IMR-90 (cell line): ENCODE results near the gene CATSPER3. TPM values are rescaled to one million over a fixed set of nuclear protein-coding genes. Genes with fewer than 3 reads are reported as not detected.

ENCODE experiments used
- ATAC-seq: fragments of 200-7000 bp; cut with Tn5 transposase; 2 replicates; pipeline ENCODE4 v1.9.1; 2020; ENCODE audit warnings: low read depth, mild to moderate bottlenecking, moderate library complexity
- BruUV-seq: library from RNA; stranded (reverse); fragments of 400-500 nt; replicated peaks from 2 replicates; lab custom pipeline; 2021; lab: Mats Ljungman, UMichigan
- CTCF ChIA-PET: fragments of 300-600 bp; formaldehyde crosslinking; extraction: SDS; loops from one replicate; lab custom pipeline; 2021; ENCODE audit warnings: antibody characterized with exemption; lab: Yijun Ruan, JAX
- POLR2A ChIA-PET: fragments of 300-600 bp; sonication (Branson Sonifier 250); formaldehyde crosslinking; loops from one replicate; lab custom pipeline; 2022; ENCODE audit warnings: antibody characterized with exemption; ENCODE audit not compliant: unreplicated experiment; lab: Charles Lee
- DNase-seq: peaks from one replicate; pipeline ENCODE4 v3.0.0; 2013
- H2AFZ ChIP-seq: replicated peaks from 2 replicates; pipeline ENCODE3; 2013; ENCODE audit warnings: low read length, mild to moderate bottlenecking; ENCODE audit not compliant: poor library complexity
- H2AK5ac ChIP-seq: 2 replicates; pipeline ENCODE4 v1.6.1; 2013; ENCODE audit warnings: low read depth, low read length, inconsistent platforms
- H2AK9ac ChIP-seq: replicated peaks from 2 replicates; pipeline ENCODE3; 2013; ENCODE audit warnings: mild to moderate bottlenecking, low read depth, low read length, moderate library complexity; ENCODE audit not compliant: poor library complexity
- H2BK120ac ChIP-seq: 2 replicates; pipeline ENCODE4 v1.6.1; 2013; ENCODE audit warnings: low read depth, low read length, inconsistent platforms
- H2BK15ac ChIP-seq: 3 replicates; pipeline ENCODE4 v1.6.1; 2013; ENCODE audit warnings: low read depth, low read length, inconsistent platforms
- H2BK20ac ChIP-seq: 2 replicates; pipeline ENCODE4 v1.6.1; 2013; ENCODE audit warnings: low read depth, mild to moderate bottlenecking, inconsistent platforms, low read length, moderate library complexity
- H2BK5ac ChIP-seq: 2 replicates; pipeline ENCODE4 v1.6.1; 2013; ENCODE audit warnings: mild to moderate bottlenecking, low read depth, low read length, inconsistent platforms; ENCODE audit not compliant: poor library complexity, severe bottlenecking
- H3K14ac ChIP-seq: replicated peaks from 2 replicates; pipeline ENCODE4 v1.6.1; 2013; ENCODE audit warnings: low read depth, low read length, inconsistent platforms
- H3K18ac ChIP-seq: 2 replicates; pipeline ENCODE4 v1.6.1; 2013; ENCODE audit warnings: low read depth, low read length, control low read depth
- H3K23ac ChIP-seq: 2 replicates; pipeline ENCODE4 v1.6.1; 2013; ENCODE audit warnings: low read depth, low read length, inconsistent platforms
- H3K27ac ChIP-seq: 2 replicates; pipeline ENCODE4 v1.5.1; 2013; ENCODE audit warnings: mild to moderate bottlenecking, control low read depth, low read length; ENCODE audit not compliant: insufficient read depth
- H3K27me3 ChIP-seq: 2 replicates; pipeline ENCODE4 v1.6.1; 2013; ENCODE audit warnings: low read length; ENCODE audit not compliant: control insufficient read depth, insufficient read depth
- H3K36me3 ChIP-seq: 2 replicates; pipeline ENCODE4 v1.6.1; 2013; ENCODE audit warnings: low read length, mixed read lengths; ENCODE audit not compliant: control insufficient read depth, insufficient read depth
- H3K4ac ChIP-seq: 2 replicates; pipeline ENCODE4 v1.6.1; 2013; ENCODE audit warnings: low read depth, low read length, inconsistent platforms
- H3K4me1 ChIP-seq: 2 replicates; pipeline ENCODE4 v1.6.1; 2013; ENCODE audit warnings: low read length, mixed read lengths; ENCODE audit not compliant: control insufficient read depth, insufficient read depth
- H3K4me2 ChIP-seq: 2 replicates; pipeline ENCODE4 v1.6.1; 2013; ENCODE audit warnings: low read depth, mild to moderate bottlenecking, control low read depth, low read length, moderate library complexity
- H3K4me3 ChIP-seq: 2 replicates; pipeline ENCODE4 v1.5.1; 2013; ENCODE audit warnings: low read depth, mild to moderate bottlenecking, control low read depth, low read length, moderate library complexity; ENCODE audit not compliant: insufficient read depth
- H3K56ac ChIP-seq: 2 replicates; pipeline ENCODE4 v1.6.1; 2013; ENCODE audit warnings: low read length, inconsistent platforms; ENCODE audit not compliant: insufficient read depth; ENCODE audit errors: extremely low read depth
- H3K79me1 ChIP-seq, 2 experiments: 2 replicates each; pipeline ENCODE4 v1.6.1; 2013; ENCODE audit warnings: low read length in 2 of 2, inconsistent platforms in 1 of 2, low read depth in 1 of 2
- H3K9ac ChIP-seq: 2 replicates; pipeline ENCODE4 v1.6.1; 2013; ENCODE audit warnings: low read depth, low read length, control low read depth
- H3K9me1 ChIP-seq: 2 replicates; pipeline ENCODE4 v1.6.1; 2013; ENCODE audit warnings: low read length, inconsistent platforms; ENCODE audit not compliant: insufficient read depth
- H3K9me3 ChIP-seq: 2 replicates; pipeline ENCODE4 v1.6.1; 2013; ENCODE audit warnings: low read length; ENCODE audit not compliant: control insufficient read depth, insufficient read depth
- H4K20me1 ChIP-seq: 2 replicates; pipeline ENCODE4 v1.6.1; 2013; ENCODE audit warnings: low read length, inconsistent platforms; ENCODE audit not compliant: insufficient read depth
- H4K5ac ChIP-seq: 2 replicates; pipeline ENCODE4 v1.6.1; 2013; ENCODE audit warnings: mild to moderate bottlenecking, low read depth, low read length, control low read depth
- H4K8ac ChIP-seq, 2 experiments: 2 replicates each; pipeline ENCODE4 v1.6.1; 2013; ENCODE audit warnings: low read depth in 2 of 2, low read length in 2 of 2, control low read depth in 1 of 2, inconsistent platforms in 1 of 2
- H4K91ac ChIP-seq: 2 replicates; pipeline ENCODE4 v1.6.1; 2013; ENCODE audit warnings: low read depth, low read length, inconsistent platforms; ENCODE audit not compliant: insufficient read depth
- BHLHE40 ChIP-seq: fragments of 150-350 bp; IDR thresholded peaks from 2 replicates; pipeline ENCODE4 v1.6.1; 2016; ENCODE audit warnings: mild to moderate bottlenecking, low read depth, low read length
- CEBPB ChIP-seq: IDR thresholded peaks from 2 replicates; pipeline ENCODE4 v1.6.1; 2012; ENCODE audit warnings: low read depth, low read length, improper control_type of control experiment
- CHD1 ChIP-seq: IDR thresholded peaks from 2 replicates; pipeline ENCODE4 v1.6.1; 2012; ENCODE audit warnings: low read depth, low read length, improper control_type of control experiment
- CTCF ChIP-seq: conservative IDR thresholded peaks from 2 replicates; pipeline ENCODE4 v1.5.1; 2012; ENCODE audit warnings: mild to moderate bottlenecking, low read depth, low read length, improper control_type of control experiment
- ELK1 ChIP-seq: fragments of 150-350 bp; IDR thresholded peaks from 2 replicates; pipeline ENCODE4 v1.6.1; 2016; ENCODE audit warnings: low read depth, mild to moderate bottlenecking, low read length, moderate library complexity, borderline replicate concordance
- FOS ChIP-seq: fragments of 150-350 bp; IDR thresholded peaks from 2 replicates; pipeline ENCODE4 v1.6.1; 2016; ENCODE audit warnings: low read depth, low read length
- NFE2L2 ChIP-seq: fragments of 150-350 bp; IDR thresholded peaks from 2 replicates; pipeline ENCODE4 v1.6.1; 2016; ENCODE audit warnings: low read depth, mild to moderate bottlenecking, low read length
- POLR2A ChIP-seq: IDR thresholded peaks from 2 replicates; pipeline ENCODE4 v1.6.1; 2012; ENCODE audit warnings: mild to moderate bottlenecking, low read depth, low read length
- RCOR1 ChIP-seq: IDR thresholded peaks from 2 replicates; pipeline ENCODE4 v1.6.1; 2012; ENCODE audit warnings: mild to moderate bottlenecking, low read length, improper control_type of control experiment; ENCODE audit not compliant: insufficient replicate concordance
- RFX5 ChIP-seq: IDR thresholded peaks from 2 replicates; pipeline ENCODE4 v1.8.0; 2012; ENCODE audit warnings: low read depth, mild to moderate bottlenecking, low read length, moderate library complexity
- SMC3 ChIP-seq: fragments of 150-350 bp; IDR thresholded peaks from 2 replicates; pipeline ENCODE4 v1.6.1; 2016; ENCODE audit warnings: low read depth, mild to moderate bottlenecking, antibody characterized with exemption, low read length, moderate library complexity
- WGBS, 2 experiments: methylation state at CpG; one replicate each; pipeline versions ENCODE4 v1.1.5 to v1.1.7; 2013; ENCODE audit warnings: missing lambda C conversion rate in 2 of 2; ENCODE audit not compliant: insufficient read length in 1 of 2; ENCODE audit errors: extremely low coverage in 2 of 2; 5-methylcytosine and 5-hydroxymethylcytosine counted together
- dilution Hi-C: fragments of 300-500 bp; cut with HindIII; formaldehyde crosslinking; loops from one replicate; pipeline ENCODE4 v1.14.3; 2018; ENCODE audit warnings: low sequenced_read_pairs; ENCODE audit not compliant: unreplicated experiment
- in situ Hi-C: fragments of 300-500 bp; cut with MboI; formaldehyde crosslinking; loops from 3 replicates; pipeline ENCODE4 v1.14.3; 2019; ENCODE audit warnings: low sequenced_read_pairs, inconsistent platforms, mixed read lengths
- intact Hi-C: fragments of 100-400 bp; cut with micrococcal nuclease; formaldehyde crosslinking; loops from 2 replicates; pipeline ENCODE4 v1.10.0; 2022
- polyA plus RNA-seq, 3 experiments: library from polyadenylated mRNA; depleted of rRNA; stranded (reverse); fragments of >200 nt; gene quantifications; 2 replicates each; pipeline ENCODE4 v1.2.3, GENCODE V29; 2012; ENCODE audit warnings: low replicate concordance in 1 of 3
- total RNA-seq: library from RNA; depleted of rRNA; stranded (reverse); fragments of >200 nt; gene quantifications from 2 replicates; pipeline ENCODE4 v1.2.3, GENCODE V29; 2012
- TF ChIP-seq, protein P1 (sequence below): fragments of 150-350 bp; IDR thresholded peaks from 2 replicates; pipeline ENCODE4 v1.6.1; 2017; ENCODE audit warnings: mild to moderate bottlenecking, antibody characterized with exemption, low read length, low read depth

Gene CATSPER3
- total and polyA plus RNA-seq, 2 of the 4 experiments (the other 2 are of a cell fraction), result under 0.01 to 0.12 TPM

DNA sequence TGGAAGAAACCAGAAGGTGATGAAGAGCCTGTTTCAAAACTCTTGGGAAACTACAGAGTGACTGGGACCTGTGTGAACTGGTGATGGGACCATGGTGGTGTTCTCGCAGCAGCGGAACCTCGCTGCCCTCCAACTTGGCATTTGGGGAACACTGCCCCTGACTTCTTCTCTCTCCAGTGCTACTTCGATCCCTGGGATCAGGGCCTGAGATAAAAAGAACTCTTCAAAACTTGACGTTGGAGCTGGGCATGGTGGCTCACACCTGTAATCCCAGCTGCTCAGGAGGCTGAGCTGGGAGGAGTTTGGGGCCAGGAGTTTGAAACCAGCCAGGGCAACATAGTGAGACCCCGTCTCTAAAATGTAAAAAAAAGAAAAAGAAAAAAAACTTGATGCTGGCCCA, 48.2 kb downstream of the CATSPER3 start:
- Histone ChIP-seq H3K79me1 (no peaks in the 10 kb centered on the region), H3K4me1 (peaks cover 7% of the 10 kb centered on the region; the same call in 1 of the 2 replicates), H3K18ac (no peak overlapping the region), H2AK9ac (no peak overlapping the region), H3K23ac (no peak overlapping the region), H3K4me3 (no peak overlapping the region), H3K9me1 (peaks cover 6% of the 10 kb centered on the region; the same call in 1 of the 2 replicates), H3K27me3 (no peaks in the 10 kb centered on the region), H4K8ac (no peak overlapping the region), H3K9ac (no peak overlapping the region), H4K5ac (no peak overlapping the region), H3K27ac (no peak overlapping the region), H2BK5ac (no peak overlapping the region), H3K36me3 (peaks cover 4% of the 10 kb centered on the region; the same call in 1 of the 2 replicates), H2BK20ac (no peak overlapping the region), H4K91ac (no peak overlapping the region), H2AK5ac (no peak overlapping the region), H3K4me2 (no peak overlapping the region), H3K14ac (no peak overlapping the region), H2BK15ac (no peak overlapping the region), H2BK120ac (no peak overlapping the region), H4K20me1 (peaks cover 6% of the 10 kb centered on the region; the same call in 1 of the 2 replicates), H3K9me3 (no peaks in the 10 kb centered on the region), H2AFZ (no peak overlapping the region), H3K56ac (no peak overlapping the region), H3K4ac (no peak overlapping the region)
- DNase-seq, result no peak
- intact Hi-C loops, result no loop called here
- dilution Hi-C loops, result no loop called here
- POLR2A ChIA-PET, result no interaction called here
- in situ Hi-C loops, result loop anchor here (10.0 kb wide), 1 partner anchor 319 kb away; no protein-coding TSS in a partner anchor
- ATAC-seq, result no peak
- no peak for TF ChIP-seq RCOR1
- TF ChIP-seq CTCF, result no peak
- no peak for TF ChIP-seq NFE2L2
- no peak for TF ChIP-seq BHLHE40
- TF ChIP-seq POLR2A, result no peak
- no peak for TF ChIP-seq CHD1
- no peak for TF ChIP-seq ELK1
- no peak for TF ChIP-seq CEBPB
- TF ChIP-seq SMC3, result no peak
- no peak for TF ChIP-seq FOS
- no peak for TF ChIP-seq RFX5
- TF ChIP-seq, protein P1, sequence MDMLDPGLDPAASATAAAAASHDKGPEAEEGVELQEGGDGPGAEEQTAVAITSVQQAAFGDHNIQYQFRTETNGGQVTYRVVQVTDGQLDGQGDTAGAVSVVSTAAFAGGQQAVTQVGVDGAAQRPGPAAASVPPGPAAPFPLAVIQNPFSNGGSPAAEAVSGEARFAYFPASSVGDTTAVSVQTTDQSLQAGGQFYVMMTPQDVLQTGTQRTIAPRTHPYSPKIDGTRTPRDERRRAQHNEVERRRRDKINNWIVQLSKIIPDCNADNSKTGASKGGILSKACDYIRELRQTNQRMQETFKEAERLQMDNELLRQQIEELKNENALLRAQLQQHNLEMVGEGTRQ, result no peak
- no TSS peak for BruUV-seq
- 83% methylated on average over 1 of the region's 6 CpGs; no CpG with 5 or more reads in 1 of the 2 experiments for WGBS, 2 experiments
- CTCF ChIA-PET, result interaction anchor here (0.5 kb wide), 1 partner anchor 914 kb away, joined by 3 read pairs; no protein-coding TSS in a partner anchor
